HG03025 (cell line): ENCODE measurements around the gene ZBTB47.

Experiments used
- ATAC-seq: cut with Tn5 transposase; IDR thresholded peaks from one replicate; pipeline ENCODE4 v1.9.1; 2021; ENCODE audit warnings: mild to moderate bottlenecking, moderate library complexity; ENCODE audit not compliant: unreplicated experiment, low FRiP score

ZBTB47 gene

GRCh38 chr3:42696356-42697288, 43.1 kb downstream of the ZBTB47 start:
- no peak for ATAC-seq

GRCh38 chr3:42697289-42698051, 44.0 kb downstream of the ZBTB47 start:
- no peak for ATAC-seq

GRCh38 chr3:42698216-42698910, 44.9 kb downstream of the ZBTB47 start:
- no peak for ATAC-seq

GRCh38 chr3:42698911-42699230, 45.4 kb downstream of the ZBTB47 start:
- no peak for ATAC-seq

- no peak for ATAC-seq
Observed at GRCh38 chr3:42699511-42699971, 46.0 kb downstream of the ZBTB47 start.

- ATAC-seq, result no peak
Observed at GRCh38 chr3:42700366-42701288, 47.1 kb downstream of the ZBTB47 start.

- ATAC-seq, result no peak
Observed at GRCh38 chr3:42701371-42702065, 48.0 kb downstream of the ZBTB47 start.

GRCh38 chr3:42702066-42702951, 48.8 kb downstream of the ZBTB47 start, which contains the start of gene HHATL:
Gene HHATL (minus strand): TSS chr3:42702798. CDS start chr3:42700826, 1,972 bp downstream.
- ATAC-seq, result no peak

GRCh38 chr3:42702982-42703694, 49.6 kb downstream of the ZBTB47 start:
- ATAC-seq, result no peak

GRCh38 chr3:42703695-42704025, 50.2 kb downstream of the ZBTB47 start:
- no peak for ATAC-seq

GRCh38 chr3:42704136-42704841, 50.8 kb downstream of the ZBTB47 start:
- no peak for ATAC-seq

GRCh38 chr3:42705058-42705767, 51.7 kb downstream of the ZBTB47 start:
- ATAC-seq, result no peak

- ATAC-seq, result no peak
Observed at GRCh38 chr3:42705962-42706585, 52.6 kb downstream of the ZBTB47 start.

- ATAC-seq, result no peak
Observed at GRCh38 chr3:42706721-42707619, 53.5 kb downstream of the ZBTB47 start.
